GM18498 (cell line): ENCODE data around the gene AKAP13.
A peak's percentile ranks its signal among the peaks of the same experiment; 100 is the strongest.

ENCODE experiments used
- ATAC-seq: cut with Tn5 transposase; IDR thresholded peaks from one replicate; pipeline ENCODE4 v1.9.1; 2021; ENCODE audit warnings: mild to moderate bottlenecking, moderate library complexity; ENCODE audit not compliant: unreplicated experiment

The AKAP13 gene

DNA sequence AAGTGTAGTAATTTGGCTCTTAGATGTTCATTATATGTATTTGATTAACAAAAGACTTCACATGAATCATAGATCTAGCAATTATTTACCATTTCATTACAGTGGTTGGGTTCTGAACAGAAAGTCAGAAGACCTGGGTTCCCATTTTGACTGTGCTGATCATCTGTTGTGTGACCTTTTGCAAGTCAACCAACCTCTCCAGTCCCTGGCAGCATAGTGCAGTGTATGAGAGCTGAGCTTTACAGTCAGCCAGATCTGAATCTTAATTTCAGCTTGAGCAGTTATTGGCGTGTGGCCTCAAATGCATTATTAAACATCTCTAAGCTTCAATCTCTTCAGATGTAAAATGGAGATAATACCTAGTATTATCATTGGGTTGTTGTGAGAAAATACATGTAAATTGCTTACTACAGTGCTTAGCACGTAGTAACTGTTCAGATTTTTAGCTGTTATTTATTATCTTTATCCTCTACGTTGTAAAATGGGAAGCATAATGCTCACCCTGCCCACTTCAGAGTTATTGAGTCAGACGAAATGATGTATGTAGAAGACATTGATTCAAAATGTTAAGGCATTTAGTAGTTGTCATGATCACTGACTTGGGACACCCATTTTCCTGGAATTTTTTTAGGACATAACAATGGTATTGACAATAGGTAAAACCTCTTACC lies 310.3 kb downstream of the AKAP13 start:
- ATAC-seq = peak; percentile 37

DNA sequence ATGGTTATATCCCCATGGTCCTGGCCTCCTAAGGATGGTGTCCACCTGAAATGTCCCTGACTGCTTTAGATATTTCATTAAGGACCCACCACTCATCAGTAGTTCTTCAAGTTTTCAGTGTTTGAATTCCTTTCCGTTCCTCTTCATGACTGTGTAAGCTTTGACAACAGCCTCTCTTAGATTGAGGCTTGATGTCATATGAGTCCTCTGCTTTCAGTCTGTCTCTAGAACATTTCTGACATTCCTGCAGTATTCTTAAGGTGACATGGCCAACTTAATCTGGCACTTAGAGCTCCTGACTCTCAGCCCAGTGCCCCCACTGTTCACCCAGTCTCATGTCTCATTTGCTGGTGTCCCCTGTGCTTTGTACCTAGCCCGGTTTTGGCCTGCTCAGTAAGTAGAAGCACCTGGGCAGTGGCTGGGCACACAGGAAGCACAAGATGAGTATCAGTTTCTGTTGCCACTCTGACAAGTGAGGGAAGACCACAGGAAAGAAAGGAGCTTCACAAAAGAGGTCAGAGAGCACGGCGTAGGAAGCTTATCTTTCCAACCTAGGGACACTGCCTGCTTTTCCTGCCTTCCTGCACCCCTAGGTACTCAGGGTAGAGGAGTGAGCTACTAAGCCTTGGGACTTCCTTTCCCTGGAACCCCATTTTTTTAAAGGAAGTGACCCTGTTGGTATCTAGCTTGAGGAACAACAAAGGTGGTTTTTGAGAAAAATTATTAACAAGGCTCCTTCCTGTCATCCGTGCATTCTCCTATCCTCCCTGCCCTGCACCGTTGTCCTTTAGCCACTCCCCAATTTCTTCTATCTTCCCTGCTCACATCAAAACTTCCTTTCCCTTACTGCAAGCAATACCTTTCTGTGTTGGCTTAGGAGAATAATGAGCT lies 311.2 kb downstream of the AKAP13 start:
- ATAC-seq = peak; percentile 47

DNA sequence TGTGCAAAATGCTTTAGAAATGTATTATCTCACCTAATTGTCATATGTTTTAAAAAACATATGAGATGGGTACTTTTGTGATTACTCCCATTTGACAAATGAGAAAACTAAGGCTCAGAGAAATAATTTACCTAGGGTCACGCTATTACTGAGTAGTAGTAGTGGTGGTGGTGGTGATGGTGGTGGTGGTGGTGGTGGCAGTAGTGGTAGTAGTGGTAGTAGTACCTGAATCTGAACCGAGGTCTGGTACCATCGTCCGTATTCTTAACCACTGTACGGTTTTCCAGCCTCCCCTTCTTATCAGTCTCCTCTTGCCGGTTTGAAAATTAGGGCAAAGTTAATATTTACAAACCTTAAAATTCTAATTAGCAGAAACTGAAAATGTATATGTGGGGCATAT lies 311.9 kb downstream of the AKAP13 start:
- ATAC-seq = no peak

DNA sequence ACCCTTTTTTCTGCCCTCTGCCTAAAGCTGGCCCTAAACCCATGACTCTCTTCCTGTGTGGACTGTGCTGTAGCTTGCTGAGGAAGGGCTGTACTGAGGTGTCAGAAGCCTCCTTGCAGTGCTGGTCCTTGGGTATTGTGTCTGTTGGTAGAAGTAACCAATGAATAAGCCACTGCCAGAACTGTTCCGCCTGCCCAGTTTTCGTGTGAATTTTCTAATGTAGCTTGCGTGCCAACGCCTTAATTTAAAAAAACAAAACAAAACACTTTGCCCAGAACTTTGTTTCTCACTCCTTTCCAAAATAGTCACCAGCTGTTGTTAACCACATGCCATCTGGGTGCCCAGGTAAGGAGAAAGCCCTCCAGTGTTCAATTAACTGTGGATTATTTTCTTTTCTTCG lies 312.5 kb downstream of the AKAP13 start:
- ATAC-seq = peak; percentile 64

DNA sequence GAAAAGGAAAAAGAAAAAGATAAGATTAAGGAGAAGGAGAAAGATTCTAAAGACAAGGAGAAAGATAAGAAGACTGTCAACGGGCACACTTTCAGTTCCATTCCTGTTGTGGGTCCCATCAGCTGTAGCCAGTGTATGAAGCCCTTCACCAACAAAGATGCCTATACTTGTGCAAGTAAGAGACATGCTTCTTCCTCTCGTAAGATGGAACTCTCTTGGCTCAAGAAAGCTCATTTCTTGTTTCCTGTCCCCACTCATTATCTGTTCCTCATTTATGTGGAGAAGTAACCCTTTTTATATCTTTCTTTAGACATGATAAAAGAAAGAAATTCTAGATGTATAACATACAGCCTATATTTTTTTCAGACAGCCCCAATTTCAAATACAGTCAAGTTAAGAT lies 312.9 kb downstream of the AKAP13 start:
- ATAC-seq = peak; percentile 31

DNA sequence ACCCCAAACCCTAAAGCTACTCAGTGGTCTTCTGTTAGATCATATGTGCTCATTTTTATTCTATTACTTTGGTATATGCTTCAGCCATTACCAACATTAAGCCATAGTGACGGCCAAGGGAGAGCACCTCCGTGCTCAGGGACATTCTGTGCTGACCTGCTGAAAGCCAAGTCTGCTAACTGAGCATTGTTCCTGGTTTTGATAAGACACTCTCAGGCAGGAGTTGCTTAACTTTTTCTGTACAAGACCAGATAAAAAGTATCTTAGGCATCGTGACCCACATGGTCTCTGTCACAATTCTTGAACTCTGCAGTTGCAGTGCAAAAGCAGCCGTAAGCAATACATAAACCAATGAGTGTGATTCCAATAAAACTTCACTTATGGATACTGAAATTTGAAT lies 313.7 kb downstream of the AKAP13 start:
- no peak for ATAC-seq

DNA sequence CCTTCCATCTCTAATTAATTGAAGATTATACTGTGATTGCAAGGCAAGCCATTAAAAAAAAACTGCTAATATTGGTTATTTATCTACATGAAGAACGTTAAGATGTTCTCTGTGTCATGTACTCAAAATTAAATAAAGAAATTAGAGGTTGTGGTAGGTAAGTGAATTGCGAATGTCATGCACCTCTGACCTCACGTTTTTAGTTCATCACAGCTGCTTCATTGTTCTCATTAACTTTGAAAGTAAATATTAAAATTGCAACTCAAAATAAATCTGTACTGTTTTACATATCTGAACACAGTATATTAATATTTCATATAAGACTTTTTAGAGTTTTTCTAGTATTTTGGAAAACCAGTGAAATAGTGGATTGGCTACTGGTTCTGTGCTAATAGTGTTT lies 320.4 kb downstream of the AKAP13 start:
- no peak for ATAC-seq

DNA sequence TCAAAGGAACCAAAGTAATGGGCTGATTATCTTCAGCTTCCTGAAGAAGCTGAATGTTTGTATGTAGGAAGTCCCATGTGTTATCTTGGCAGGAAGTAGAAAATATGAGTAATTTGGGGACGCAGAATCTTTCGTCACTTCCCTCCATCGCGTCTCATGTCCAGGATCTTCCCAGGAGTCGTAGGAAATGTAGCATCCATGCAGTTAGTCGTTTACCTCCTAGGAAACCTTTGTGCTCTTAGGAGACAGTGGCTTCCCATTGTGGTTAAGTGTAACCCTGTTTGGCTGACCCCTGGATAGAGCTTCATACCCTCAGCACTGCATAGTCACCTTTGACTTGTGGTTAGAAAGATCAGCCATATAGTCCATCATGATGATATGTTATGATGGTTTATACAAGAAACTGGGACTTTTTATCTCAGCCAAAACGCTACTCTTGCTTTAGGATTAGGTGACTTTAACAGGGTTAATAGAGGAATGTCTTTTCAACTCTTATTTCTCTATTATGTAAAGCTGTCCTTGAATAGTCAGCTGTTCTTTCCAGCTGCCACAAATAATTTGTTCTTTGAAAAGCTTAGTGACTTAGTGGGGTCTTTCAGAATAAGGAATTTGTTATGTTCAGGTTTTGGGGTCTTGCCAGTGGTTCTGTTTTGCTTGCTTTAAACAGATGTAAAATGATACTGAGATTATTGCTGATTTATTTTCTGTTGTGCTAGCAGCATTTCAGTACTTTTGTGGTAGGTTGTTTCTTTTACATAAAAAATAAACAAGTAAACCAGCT lies 322.1 kb downstream of the AKAP13 start:
- ATAC-seq = no peak

DNA sequence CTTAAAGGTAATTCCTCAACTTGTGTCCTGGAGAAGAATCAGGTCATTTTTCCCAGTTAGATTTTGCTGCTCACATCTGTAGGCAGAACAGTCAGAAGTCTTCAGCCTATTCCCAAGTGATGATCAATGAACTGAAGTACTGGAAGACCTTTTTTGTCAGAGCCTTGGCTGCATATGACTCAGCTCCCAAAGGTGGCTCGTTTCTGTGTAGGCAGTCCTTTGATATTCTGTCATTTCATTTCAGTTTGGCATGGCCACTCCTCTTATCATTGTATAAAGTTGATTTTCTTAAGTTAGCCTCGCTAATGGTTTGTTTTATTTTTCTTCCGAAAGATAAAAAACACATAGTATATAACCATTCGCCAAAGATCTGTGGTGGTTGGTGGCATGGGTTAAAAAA lies 323.7 kb downstream of the AKAP13 start:
- no peak for ATAC-seq

DNA sequence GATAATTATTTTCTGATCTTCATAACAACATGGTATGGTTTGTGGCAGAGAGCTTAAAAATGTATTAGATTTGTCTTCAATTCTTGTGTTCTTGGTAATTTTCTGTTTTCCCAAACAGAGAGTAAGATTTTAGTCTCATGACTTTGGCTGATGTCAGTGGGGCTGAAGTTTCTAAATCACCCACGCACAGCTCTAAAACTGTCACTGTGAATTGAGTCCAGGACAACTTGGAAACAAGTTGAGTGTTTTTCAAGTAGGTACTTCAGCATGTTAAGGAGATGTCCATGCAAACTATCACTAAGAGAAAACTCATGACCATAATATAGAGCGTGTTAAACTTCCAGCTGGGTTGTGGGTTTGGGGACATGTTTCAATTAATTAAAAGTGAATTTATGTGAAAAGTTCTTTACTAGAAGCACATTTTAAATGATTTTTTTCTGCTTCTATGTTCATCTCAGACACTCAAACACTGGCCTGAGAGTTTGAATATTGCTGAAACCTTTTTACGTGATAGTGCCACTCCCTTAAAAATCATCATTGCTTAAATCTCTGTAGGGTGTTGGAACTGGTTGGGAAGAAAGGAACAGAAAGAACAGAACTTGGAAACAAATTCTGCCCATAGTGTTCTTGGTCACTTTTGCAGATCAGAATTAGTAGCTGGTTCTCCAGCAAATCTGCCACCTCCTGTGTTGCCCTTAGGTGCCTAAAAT lies 324.5 kb downstream of the AKAP13 start:
- ATAC-seq = no peak

DNA sequence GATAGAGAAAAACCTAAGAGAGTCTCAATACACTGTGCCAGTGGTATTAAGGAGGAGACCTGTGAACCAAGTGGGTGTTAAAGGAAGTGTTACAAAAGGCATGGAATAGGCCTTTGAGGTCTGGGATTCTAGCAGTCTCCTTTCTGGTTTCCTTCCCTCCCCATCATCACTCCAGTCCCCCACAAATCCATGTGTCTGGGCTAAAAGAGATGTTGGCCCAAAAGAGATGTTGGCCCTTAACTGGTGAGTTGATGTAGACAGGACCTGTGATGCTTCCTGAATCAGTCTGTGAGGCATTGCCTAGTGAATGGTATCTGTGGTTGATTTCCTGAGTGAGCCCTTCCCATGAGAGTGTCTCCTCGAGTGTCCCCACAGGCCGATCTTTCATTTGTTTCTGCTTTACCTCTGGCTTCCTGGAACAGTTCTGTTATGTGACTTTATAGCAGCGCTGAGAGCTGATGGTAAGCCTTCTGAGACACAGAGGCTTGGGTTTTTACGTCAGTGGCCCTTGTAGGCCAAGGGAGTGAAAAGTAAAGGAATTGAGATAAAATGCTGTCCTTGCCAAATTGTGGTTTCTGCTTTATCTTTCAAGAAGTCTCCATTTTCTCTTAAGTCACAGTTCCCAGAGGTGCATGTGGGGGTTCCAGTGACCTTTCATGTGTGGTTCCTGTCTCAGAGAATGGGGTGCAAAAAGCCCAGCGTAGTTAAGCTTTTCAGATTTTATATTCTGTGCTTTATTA lies 326.5 kb downstream of the AKAP13 start:
- ATAC-seq = no peak

DNA sequence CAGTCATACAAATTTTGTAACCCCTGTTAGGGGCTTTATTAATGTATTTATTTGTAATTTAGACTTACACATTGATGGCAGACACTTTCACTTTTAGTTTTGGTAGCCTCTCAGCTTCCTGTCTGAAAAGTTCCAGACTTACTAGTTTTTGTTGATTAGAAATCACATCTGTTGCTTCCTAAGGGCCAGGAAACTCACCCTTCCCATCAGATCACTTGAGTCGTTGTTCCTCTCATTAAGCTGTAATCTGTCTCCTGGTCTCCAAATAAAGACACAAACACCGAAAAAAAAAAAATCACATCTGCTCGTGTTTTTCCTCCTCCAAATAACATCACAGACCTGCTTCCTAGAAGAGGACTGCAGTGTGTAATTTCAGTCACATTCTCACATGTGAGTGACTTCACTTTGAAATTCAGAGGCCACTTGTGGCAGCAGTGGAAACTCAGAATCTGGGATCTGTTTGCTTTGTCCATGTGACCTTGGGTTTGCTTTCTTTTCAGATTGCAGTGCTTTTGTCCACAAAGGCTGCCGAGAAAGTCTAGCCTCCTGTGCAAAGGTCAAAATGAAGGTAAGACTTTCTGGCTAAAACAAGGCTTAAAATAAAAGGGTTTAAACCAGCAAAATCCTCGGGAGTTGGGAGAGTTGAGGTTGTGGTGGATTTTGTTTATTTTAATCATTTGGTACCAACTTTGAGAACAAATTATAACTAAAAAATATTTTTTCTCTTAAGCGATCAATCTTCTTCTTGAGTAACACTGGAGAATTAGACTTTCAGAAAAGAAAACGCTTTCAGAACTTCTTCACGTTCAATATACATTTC lies 327.3 kb downstream of the AKAP13 start:
- ATAC-seq = no peak

DNA sequence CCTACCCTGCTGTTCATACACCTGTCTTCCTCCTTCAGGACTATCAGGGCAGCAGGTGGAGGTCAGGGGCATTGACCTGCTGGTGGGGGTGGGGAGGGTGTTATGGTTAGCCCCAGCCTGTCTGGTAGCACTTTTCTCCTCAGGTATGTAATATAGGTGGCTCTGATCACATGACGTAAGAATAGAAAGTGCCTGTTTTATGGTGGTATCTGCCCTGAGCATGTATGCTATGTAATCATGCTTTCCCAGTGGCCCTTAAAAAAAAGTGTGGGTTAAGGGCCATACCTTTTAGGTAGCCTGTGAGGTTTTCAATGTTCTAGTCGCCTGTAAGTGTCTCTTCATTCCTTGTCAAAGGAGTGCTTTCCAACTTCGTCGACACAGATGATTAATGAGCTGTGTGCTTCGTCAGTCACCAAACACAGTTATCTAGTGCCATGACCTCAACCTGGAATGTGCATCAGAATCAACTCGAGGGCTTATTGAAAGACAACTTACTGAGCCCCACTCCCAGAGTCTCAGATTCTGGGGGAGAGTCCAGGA lies 328.1 kb downstream of the AKAP13 start:
- no peak for ATAC-seq

DNA sequence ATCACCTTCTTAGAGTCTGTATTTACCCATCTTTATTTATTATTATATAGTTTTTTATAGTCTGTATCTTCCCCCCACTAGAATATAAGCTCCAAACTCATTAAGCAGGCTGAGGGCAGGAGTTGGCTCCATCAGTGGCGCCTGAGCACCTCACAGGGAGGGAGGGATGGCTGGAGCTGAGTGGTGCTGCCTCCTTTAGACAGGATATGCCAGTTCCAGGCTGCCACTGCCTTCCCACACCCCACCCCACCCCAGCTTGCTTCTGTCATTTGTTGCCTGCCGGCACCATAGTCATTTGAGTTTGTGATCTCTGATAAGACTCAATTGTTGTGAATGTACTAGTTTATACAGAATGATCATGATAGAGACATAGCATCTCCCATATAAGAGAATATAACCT lies 328.8 kb downstream of the AKAP13 start:
- no peak for ATAC-seq

DNA sequence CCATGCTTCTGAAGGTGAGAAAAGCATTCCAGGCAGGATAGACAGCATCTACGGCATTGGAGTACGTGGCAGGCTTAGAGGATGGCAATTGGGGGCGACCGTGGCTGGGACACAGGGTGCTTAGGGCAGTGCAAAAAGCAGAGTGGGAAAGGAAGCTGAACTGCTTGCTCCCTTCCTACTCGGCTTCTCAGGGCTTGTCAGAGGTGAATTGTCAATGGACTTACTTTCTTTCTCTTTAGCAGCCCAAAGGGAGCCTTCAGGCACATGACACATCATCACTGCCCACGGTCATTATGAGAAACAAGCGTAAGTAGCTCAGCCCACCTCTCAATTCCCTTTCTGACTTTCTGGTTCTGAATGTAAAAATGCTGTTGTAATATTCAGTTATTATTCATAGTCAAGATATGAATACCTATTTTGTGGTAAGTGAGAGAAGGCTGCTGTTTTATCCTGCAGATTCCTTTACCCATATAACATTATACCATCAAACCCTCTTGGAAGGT lies 330.0 kb downstream of the AKAP13 start:
- peak; percentile 61 for ATAC-seq

DNA sequence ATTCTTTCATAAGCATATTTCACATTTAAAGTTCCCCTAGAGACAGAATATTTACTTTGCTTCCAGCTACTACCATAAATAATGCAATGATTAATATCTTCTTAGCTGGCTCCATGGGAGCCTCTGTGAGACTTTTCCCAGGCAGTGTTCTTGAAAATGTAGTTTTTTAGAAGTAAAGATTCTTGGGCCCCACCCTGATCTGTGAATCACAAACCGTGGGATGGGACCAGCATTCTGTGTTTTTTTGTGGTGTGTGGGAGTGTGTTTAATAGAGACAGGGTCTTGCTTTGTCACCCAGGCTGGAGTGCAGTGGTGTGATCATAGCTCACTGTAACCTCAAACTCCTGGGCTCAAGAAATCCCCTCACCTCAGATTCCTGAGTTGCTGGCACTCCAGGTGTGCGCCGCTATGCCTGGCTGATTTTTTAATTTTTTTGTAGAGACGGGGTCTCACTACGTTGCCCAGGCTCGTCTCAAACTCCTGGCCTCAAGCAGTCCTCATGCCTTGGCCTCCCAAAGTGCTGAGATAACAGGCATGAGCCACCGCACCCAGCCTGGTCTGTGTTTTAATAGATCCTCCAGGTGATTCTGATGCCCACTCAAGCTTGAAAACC lies 331.3 kb downstream of the AKAP13 start:
- no peak for ATAC-seq

DNA sequence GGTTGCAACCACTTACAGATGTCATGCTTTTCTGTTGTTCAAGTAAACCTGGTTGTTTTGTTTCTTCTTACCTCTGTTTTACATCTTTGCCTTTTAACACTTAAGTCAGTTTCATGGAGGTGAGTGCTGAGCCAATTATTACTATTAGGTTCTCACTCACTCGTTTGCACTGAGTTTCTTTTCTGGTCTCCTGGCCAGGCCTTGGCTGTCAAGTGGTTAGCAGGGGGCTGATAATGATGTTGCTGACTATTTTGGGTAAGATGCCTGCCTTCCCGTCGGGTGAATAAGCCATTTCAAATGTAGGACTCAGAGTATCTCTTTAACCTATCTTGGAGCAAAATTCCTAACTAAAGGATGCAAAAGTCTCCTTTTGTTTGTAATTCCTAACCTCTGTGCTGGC lies 335.9 kb downstream of the AKAP13 start:
- ATAC-seq = no peak

DNA sequence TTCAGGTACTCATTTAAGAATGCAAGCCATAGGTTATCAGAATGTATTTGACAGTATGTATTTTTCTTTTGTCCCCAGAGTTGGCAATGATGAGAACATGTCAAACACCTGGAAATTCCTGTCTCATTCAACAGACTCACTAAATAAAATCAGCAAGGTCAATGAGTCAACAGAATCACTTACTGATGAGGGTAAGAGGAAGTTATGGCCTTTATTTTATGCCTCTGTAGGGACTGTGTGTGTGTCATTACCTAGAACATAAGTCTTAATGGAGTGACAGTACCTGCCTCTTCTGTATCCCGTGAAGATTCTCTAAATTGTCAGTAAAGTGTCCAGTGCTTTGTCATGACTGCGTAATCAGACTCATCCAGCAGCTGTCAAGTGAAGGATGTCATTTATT lies 336.8 kb downstream of the AKAP13 start:
- ATAC-seq = no peak
